HEK293T (cell line): ENCODE measurements around the gene HYCC1.
"Not testable (repeated sequence)": the region's sequence is repeated elsewhere in the genome, so short reads cannot be mapped to it uniquely, and the experiment has no call there.

Experiments
- BHLHE40 ChIP-seq: fragments of 450-650 bp; IDR thresholded peaks from 2 replicates; pipeline ENCODE4 v1.6.1; 2016; ENCODE audit warnings: mild to moderate bottlenecking, moderate library complexity, borderline replicate concordance
- ELF4 ChIP-seq: fragments of 450-650 bp; IDR thresholded peaks from 2 replicates; pipeline ENCODE4 v1.6.1; 2017; ENCODE audit warnings: antibody characterized with exemption
- FOXA1 ChIP-seq: fragments of 450-650 bp; IDR thresholded peaks from 2 replicates; pipeline ENCODE4 v1.6.1; 2016; ENCODE audit warnings: mild to moderate bottlenecking
- FOXM1 ChIP-seq: fragments of 450-650 bp; IDR thresholded peaks from 2 replicates; pipeline ENCODE4 v1.6.1; 2017; ENCODE audit warnings: mild to moderate bottlenecking, borderline replicate concordance
- NFRKB ChIP-seq: fragments of 450-650 bp; IDR thresholded peaks from 2 replicates; pipeline ENCODE4 v1.6.1; 2016; ENCODE audit warnings: mild to moderate bottlenecking, moderate library complexity
- PKNOX1 ChIP-seq: fragments of 450-650 bp; IDR thresholded peaks from 2 replicates; pipeline ENCODE4 v1.6.1; 2016
- SP1 ChIP-seq: fragments of 450-650 bp; IDR thresholded peaks from 2 replicates; pipeline ENCODE4 v1.6.1; 2017
- SUZ12 ChIP-seq: fragments of 450-650 bp; IDR thresholded peaks from 2 replicates; pipeline ENCODE4 v1.6.1; 2016; ENCODE audit warnings: mild to moderate bottlenecking
- TARDBP ChIP-seq: fragments of 450-650 bp; IDR thresholded peaks from 2 replicates; pipeline ENCODE4 v1.6.1; 2016

DNA sequence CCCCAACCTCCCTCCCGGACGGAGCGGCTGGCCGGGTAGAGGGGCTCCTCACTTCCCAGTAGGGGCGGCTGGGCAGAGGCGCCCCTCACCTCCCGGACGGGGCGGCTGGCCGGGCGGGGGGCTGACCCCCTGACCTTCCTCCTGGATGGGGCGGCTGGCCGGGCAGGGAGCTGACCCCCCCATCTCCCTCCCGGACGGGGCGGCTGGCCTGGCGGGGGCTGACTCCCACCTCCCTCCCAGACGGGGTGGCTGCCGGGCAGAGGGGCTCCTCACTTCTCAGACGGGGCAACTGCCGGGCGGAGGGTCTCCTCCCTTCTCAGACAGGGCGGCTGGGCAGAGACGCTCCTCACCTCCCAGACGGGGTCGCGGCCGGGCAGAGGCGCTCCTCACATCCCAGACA, 32.4 kb upstream of the HYCC1 start:
- not testable (repeated sequence) for TF ChIP-seq FOXA1, NFRKB, BHLHE40, ELF4, SP1, FOXM1, SUZ12, PKNOX1, TARDBP
